HG03575 (cell line): ENCODE data around the gene LRRC40.

Experiments used
- ATAC-seq: cut with Tn5 transposase; IDR thresholded peaks from one replicate; pipeline ENCODE4 v1.9.1; 2021; ENCODE audit not compliant: unreplicated experiment, insufficient number of reproducible peaks, low FRiP score; ENCODE audit errors: extremely low read depth

LRRC40 gene

DNA sequence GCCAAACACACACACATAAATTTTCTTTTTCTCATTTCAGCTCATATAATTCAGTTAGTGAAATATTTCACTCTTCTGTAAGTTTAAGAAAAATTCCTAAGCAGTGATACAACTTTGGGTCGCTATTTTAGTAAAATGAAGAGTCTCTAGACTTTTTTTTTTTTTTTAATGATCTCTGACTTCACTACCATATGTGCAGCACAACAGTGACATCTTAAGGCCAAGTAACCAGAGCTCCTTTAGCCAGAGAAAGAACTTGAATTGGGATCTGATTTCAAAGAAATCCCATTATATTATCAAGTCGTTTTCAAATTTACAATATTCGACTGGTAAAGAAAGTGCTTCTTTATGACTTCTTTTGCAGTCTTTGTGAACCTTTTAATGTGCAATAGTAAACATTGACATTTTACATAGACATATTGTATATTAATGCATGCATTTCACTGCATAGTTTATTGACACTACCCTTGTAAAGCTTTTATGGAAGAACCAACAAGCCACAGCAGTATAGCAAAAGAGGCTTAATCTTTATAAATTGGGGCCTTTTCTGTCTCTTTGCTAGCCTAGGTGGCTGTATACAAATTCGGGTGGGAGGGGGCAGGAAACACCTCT is 62.2 kb downstream of the LRRC40 start:
- no peak for ATAC-seq

DNA sequence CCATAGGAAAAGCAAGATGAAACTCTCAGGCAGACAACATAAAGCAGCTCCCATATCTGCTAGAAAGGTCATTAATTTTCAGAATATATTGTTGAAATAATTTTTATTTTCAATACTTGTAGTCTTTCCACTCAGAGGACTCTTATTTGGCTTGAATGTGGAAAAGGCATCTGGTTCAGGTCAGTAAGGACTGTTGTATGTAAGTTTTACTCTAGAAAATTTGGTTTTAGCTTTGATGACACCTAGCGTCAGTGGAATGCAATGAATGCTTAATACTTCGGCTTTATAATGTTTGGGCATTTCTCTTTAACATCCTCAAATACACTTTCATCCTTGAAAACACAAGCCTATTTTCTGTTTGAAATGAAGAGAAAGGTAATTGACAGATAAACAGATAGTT is 63.3 kb downstream of the LRRC40 start:
- no peak for ATAC-seq

DNA sequence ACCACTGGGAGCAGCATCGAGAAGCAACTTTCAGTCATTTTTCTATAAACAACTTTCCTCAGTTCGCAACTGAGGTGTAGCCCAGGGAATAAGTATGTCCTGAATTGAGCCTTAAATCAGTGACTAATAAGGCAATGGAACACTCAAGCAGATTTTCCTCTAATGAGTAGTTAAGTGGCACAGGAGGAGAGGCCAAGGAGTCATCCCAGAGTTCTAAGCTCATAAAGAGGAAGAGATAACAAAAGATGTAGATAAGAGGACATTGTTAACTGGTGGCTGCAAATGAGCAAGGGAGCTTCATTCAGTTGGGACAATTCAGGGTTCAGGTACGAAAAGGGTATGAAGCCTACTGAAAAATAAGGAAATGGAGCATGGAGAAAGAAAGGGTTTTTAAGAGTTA is 64.5 kb downstream of the LRRC40 start:
- no peak for ATAC-seq

- ATAC-seq: no peak
Measured at GRCh38 chr1:70140343-70140742, 65.0 kb downstream of the LRRC40 start.

GRCh38 chr1:70134148-70134547 is 71.2 kb downstream of the LRRC40 start:
- ATAC-seq: no peak

DNA sequence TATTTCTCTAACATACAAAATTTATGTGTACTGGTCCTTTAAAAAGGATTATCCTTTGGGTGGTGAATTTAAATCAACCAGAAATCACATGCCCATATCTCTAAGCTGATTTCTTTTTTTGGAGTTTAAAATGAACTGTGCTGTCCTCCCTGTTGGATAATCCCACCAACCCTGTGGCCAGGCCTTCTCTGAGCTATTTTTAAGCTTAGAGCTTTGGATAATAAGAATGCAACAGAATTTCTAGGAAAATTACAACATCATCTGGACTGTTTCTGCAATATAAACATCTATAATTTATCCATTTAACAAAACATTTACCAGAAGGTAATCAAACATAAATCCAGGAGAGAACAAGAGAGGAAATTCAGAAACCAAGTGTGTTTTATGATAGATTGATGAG is 88.3 kb downstream of the LRRC40 start:
- no peak for ATAC-seq

DNA sequence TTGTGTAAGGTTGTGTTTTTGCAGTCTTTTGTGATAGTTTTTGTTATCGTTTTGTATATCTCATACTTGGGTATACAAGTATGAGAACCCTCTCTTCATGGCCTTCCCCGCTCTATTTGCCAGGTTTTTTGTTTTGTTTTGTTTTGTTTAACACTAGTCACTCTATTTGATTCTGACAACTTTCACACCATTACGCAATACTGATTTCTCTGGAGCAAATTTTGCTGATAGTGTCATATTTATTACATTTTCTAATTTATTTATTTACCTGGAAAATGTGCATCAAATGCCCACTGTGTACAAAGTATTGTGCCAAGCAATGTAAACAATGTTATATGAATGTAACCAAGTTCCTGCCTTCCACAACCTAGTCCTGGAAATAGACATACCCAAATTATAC is 90.1 kb downstream of the LRRC40 start:
- ATAC-seq: no peak

DNA sequence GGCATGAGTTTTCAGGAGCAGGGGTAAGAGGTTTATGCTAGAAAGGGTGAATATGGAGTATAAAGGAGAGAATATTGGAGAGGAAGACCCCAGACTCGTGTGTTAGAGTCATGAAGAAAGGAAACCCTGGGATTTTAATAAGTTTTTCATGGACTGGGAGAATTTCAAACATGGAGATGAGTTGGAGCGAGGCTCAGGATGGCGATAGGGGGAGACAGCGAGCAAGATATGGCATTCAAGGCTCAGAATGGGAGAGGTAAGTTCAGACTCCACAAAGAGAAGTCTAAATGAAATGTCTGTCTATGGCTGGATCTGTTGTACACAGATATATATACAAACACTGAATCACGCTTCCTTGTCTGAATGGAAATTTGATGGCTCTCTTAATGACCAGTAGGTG is 92.5 kb downstream of the LRRC40 start:
- ATAC-seq: no peak

DNA sequence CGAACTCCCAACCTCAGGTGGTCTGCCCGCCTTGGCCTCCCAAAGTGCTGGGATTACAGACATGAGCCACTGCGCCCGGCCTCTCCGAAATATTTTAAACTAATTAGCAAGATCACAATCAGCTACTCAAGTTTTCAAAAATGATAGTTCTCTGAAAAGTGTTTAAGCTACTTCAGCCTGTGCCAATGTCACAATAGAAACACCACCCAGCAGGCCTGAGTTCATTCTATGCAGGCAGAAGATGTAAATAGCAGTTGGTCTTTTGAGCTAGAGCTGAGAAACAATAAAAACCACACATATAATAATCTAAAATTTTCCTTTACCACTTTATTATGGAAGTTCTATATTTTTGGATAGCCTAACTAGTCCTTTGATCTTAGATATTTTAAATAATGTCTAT is 96.1 kb downstream of the LRRC40 start:
- no peak for ATAC-seq

DNA sequence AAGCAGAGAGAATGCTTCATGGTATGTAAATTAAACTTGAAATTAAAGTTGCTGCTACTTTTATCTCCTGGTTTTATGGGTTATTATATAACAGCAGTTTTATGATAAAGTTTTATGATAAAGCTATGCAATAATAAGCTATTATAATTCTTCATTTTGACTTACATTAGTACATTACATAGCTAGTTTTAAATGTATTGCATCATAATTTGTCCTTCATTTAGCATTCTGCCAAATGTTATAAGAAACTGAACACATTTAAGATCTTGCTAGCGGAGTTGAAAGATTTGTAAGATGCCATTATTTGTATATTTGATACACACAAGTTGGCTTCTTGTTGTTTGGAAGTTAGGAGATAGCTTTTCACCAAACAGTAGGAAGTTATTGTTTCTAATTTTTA is 101.6 kb downstream of the LRRC40 start:
- no peak for ATAC-seq

- no peak for ATAC-seq
Measured at GRCh38 chr1:70101774-70102173, 103.6 kb downstream of the LRRC40 start.

DNA sequence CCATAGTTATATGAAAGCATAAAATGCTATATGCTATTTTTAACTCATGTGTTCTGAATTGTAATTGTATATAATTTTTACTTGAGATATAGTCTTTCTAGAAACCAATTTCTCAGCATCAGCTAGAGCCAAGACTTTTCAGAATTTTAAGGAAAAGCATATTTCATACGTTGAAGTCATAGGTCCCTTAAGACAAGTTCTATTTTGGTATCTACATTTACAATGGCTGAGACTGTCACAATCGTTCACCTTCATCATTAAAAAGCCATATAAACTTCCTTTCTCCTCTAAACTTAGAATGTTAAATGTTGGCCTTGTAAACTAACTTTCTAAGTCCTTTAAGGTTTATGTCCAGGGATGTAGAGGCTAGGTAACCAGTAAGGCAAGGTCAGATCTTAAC is 104.1 kb downstream of the LRRC40 start:
- ATAC-seq: no peak
